Tibial artery (tissue), 4 donors: ENCODE measurements around the gene BAIAP2.

Source experiments
- DNase-seq, 2 donors: peaks; one replicate each; pipeline ENCODE4 v3.0.0-alpha.2; 2019
- H3K27ac ChIP-seq, 2 donors: fragments of 200-600 bp; sonication (generic) in 1 of 2; 1 replicate in 1 of 2; 2 replicates in 1 of 2; pipeline ENCODE4 v1.5.1; 2018 to 2019; ENCODE audit warnings: mild to moderate bottlenecking in 1 of 2
- H3K27me3 ChIP-seq, 2 donors: fragments of 200-600 bp; sonication (generic) in 1 of 2; one replicate each; pipeline versions ENCODE4 v1.5.1 to v1.6.0; 2016 to 2019
- H3K36me3 ChIP-seq, 3 donors: fragments of 200-600 bp; sonication (generic) in 2 of 3; one replicate each; pipeline ENCODE4 v1.5.1; 2016 to 2019; ENCODE audit warnings: mild to moderate bottlenecking in 2 of 3
- H3K4me1 ChIP-seq, 4 donors: fragments of 200-600 bp; sonication (generic) in 2 of 4; 1 replicate in 3 of 4; 2 replicates in 1 of 4; pipeline ENCODE4 v1.5.1; 2016 to 2019
- H3K4me3 ChIP-seq, 2 donors: fragments of 200-600 bp; sonication (generic) in 1 of 2; 1 replicate in 1 of 2; 2 replicates in 1 of 2; pipeline ENCODE4 v1.5.1; 2018 to 2019; ENCODE audit warnings: mild to moderate bottlenecking in 2 of 2
- H3K9me3 ChIP-seq, 3 donors: fragments of 200-600 bp; sonication (generic) in 1 of 3; one replicate each; pipeline ENCODE4 v1.5.1; 2016 to 2019
- intact Hi-C: fragments of 100-400 bp; cut with DNase I; formaldehyde crosslinking; loops from one replicate; pipeline ENCODE4 v1.15.0; 2023; ENCODE audit warnings: low total_unique reads
- TF ChIP-seq, protein P1 (sequence below), 2 experiments: fragments of 200-600 bp in 1 of 2; fragments of 450-650 bp in 1 of 2; IDR thresholded peaks; one replicate each; pipeline ENCODE4 v1.5.1; 2017 to 2019; ENCODE audit warnings: antibody characterized with exemption in 2 of 2, mild to moderate bottlenecking in 1 of 2, moderate library complexity in 1 of 2

BAIAP2 gene

DNA sequence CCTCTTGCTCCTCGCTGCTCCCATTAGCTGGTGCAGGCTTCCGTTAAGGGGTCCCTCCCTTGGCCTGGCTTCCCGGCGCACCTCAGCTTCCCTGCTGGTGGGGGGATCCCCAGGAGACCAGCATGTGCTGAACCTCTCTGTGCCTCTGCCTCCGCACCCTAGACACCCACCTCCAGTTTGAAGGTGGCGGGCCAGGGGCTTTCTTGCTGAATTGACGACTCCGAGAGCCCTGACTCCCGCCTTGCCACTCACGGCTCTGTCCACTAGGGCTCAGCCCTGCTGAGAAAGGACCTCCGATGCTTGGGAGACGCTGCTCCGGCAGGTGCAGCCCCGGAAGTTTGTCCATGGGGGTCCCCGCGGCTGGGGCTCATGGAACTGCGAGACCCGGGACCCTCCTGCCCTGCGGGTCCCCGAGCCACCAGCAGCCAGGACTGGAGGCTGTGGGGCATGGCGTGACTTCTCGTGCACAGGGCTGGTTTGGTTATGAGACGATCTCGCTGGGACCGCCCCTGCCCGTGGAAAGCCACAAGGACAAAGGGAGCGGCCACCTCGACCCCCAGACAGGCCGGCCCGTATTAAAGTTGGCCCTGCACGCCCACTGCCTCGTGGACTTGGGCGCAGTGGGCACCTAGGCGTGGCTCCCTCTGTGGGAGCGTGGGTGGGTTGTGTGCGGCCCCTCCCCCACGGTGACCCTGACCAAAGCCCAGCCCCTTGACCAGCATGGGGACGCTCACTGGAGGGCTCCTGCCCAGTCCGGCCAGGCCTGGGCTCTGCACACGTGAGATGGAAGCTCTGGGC, 35.2 kb upstream of the BAIAP2 start:
- no peak for DNase-seq
- no peak overlapping the region for H3K4me3 ChIP-seq
- no peak overlapping the region for H3K27ac ChIP-seq
- H3K36me3 ChIP-seq = peaks cover 52 to 59% (median 53%) of the 10 kb centered on the region in 3 donors
- TF ChIP-seq, protein P1, sequence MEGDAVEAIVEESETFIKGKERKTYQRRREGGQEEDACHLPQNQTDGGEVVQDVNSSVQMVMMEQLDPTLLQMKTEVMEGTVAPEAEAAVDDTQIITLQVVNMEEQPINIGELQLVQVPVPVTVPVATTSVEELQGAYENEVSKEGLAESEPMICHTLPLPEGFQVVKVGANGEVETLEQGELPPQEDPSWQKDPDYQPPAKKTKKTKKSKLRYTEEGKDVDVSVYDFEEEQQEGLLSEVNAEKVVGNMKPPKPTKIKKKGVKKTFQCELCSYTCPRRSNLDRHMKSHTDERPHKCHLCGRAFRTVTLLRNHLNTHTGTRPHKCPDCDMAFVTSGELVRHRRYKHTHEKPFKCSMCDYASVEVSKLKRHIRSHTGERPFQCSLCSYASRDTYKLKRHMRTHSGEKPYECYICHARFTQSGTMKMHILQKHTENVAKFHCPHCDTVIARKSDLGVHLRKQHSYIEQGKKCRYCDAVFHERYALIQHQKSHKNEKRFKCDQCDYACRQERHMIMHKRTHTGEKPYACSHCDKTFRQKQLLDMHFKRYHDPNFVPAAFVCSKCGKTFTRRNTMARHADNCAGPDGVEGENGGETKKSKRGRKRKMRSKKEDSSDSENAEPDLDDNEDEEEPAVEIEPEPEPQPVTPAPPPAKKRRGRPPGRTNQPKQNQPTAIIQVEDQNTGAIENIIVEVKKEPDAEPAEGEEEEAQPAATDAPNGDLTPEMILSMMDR (IDR thresholded peaks at IDR 0.05) = no peak
- intact Hi-C loops = loop anchor here (10.0 kb wide), 1 partner anchor 235 kb away; the partner anchor contains the start of genes NDUFAF8 and TEPSIN
- H3K27me3 ChIP-seq = peaks cover 3 to 21% of the 10 kb centered on the region in 2 donors
- no peaks in the 10 kb centered on the region for H3K9me3 ChIP-seq
- H3K4me1 ChIP-seq = peaks cover 0 to 22% (median 18%) of the 10 kb centered on the region in 4 donors

DNA sequence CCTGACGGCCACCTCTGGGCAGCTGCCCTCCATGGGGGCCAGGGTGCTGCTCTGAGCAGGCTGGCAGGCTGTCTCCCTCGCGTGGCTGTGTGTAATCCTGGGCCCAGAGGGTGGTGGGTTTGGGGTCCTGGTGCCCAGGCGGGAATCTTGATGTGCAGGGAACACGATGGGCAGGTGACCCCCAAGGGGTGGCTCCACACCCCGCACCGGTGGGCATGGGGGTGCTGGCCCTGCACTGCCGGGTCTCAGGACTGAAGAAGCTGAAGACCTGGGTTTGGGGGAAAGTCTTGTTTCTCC, 34.7 kb upstream of the BAIAP2 start:
- DNase-seq = no peak

DNA sequence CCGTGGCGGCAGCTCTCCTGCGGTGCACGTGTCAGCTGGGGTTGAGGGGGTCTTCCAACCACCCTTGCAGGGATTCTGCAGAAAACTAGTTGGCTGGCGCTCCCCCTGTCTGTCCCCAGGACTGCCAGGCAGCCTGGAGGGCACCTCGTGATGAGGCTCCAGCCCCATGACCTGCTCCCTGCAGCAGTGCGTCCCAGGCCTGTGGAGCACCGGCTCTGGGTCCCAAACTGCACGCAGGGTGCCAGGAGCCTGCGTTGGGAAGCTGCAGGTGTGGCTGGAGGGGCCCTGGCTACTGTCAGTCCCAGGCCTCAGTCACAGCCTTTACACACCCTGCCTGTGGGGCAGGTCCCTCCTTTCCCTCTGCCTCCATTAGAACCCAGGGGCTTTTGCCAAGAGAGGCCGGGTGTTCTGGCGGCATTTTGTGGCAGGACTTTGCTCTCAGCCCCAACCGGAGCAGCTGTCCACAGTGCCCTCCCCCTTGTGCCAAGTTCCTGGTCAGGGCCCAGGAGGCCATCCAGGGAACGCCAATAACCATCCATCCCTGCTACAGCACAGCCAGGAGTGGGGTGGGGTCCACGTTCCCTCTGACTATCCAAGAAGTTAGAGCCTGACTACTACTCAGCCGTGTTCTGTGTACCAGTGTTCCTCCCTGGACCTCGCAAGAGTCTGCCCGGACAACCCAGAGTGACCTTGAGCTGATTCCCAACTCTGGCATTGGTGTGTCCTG, 34.2 kb upstream of the BAIAP2 start:
- peaks cover 3 to 21% of the 10 kb centered on the region in 2 donors for H3K27me3 ChIP-seq
- TF ChIP-seq, protein P1 (IDR thresholded peaks at IDR 0.05) = no peak
- H3K4me3 ChIP-seq = no peak overlapping the region
- H3K36me3 ChIP-seq = peaks cover 43 to 49% (median 43%) of the 10 kb centered on the region in 3 donors
- no peak overlapping the region for H3K27ac ChIP-seq
- no peaks in the 10 kb centered on the region for H3K9me3 ChIP-seq
- H3K4me1 ChIP-seq = peaks cover 0 to 22% (median 18%) of the 10 kb centered on the region in 4 donors
- intact Hi-C loops = no loop called here
- DNase-seq = no peak

More for the DNA sequence above, 34.7 kb upstream of the BAIAP2 start:
- Histone ChIP-seq H3K27me3 (peaks cover 3 to 21% of the 10 kb centered on the region in 2 donors), H3K4me1 (peaks cover 0 to 22% (median 18%) of the 10 kb centered on the region in 4 donors), H3K9me3 (no peaks in the 10 kb centered on the region), H3K36me3 (peaks cover 48 to 54% (median 48%) of the 10 kb centered on the region in 3 donors), H3K4me3 (no peak overlapping the region), H3K27ac (no peak overlapping the region)
- intact Hi-C loops = no loop called here
- TF ChIP-seq, protein P1 (IDR thresholded peaks at IDR 0.05) = no peak

DNA sequence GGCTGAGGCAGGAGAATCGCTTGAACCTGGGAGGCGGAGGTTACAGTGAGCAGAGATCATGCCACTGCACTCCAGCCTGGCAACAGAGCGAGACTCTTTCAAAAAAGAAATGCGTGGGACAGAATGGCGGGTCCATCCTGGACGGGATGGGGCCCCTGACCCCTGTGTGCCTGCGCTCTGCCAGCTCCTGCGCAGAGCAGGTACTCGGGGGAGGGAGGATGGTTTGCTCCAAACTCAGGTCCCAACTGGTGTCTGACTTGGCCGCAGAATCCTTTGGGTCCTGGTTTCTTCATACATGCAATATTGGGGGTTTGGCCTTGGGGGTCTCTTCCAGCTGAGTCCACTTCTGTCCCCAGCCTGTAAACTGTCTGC, 33.0 kb upstream of the BAIAP2 start:
- intact Hi-C loops = no loop called here
- H3K4me3 ChIP-seq = no peak overlapping the region
- DNase-seq = no peak

More for the DNA sequence above, 33.0 kb upstream of the BAIAP2 start:
- Histone ChIP-seq H3K4me1 (peaks cover 0 to 22% (median 18%) of the 10 kb centered on the region in 4 donors), H3K36me3 (peaks cover 30 to 37% (median 31%) of the 10 kb centered on the region in 3 donors), H3K27me3 (peaks cover 3 to 21% of the 10 kb centered on the region in 2 donors), H3K9me3 (no peaks in the 10 kb centered on the region), H3K27ac (no peak overlapping the region)
- TF ChIP-seq, protein P1 (IDR thresholded peaks at IDR 0.05) = no peak
